Inflammatory macrophage (primary cell): ENCODE data around the gene DENND10.
A peak's percentile ranks its signal among the peaks of the same experiment; 100 is the strongest.
"Not testable (repeated sequence)": the region's sequence is repeated elsewhere in the genome, so short reads cannot be mapped to it uniquely, and the experiment has no call there.

Source experiments
- DNase-seq, 2 donors: peaks; one replicate each; pipeline ENCODE4 v3.0.0-alpha.2; 2020 to 2022

DENND10 gene

DNA sequence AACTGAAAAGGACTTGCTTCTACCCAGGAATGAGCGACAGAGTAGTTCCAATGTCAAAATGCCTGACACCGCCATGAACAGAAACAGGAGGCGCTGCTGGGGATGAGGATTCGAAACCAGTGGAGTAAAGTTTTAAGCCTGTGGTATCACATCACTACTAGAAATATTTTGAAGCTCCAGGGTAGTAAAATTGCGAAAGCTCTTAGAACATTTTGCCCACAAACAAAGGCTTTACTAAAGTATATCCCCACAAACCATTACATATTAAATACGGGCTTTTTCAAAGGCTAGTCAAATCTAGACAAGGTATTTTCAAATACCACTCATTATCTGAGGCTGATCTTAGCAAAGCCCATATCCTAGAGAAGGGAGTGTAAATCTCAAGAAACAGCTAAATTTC, 72.3 kb downstream of the DENND10 start:
- no peak for DNase-seq

GRCh38 chr10:119177708-119178371, 73.9 kb downstream of the DENND10 start:
- no peak for DNase-seq

DNA sequence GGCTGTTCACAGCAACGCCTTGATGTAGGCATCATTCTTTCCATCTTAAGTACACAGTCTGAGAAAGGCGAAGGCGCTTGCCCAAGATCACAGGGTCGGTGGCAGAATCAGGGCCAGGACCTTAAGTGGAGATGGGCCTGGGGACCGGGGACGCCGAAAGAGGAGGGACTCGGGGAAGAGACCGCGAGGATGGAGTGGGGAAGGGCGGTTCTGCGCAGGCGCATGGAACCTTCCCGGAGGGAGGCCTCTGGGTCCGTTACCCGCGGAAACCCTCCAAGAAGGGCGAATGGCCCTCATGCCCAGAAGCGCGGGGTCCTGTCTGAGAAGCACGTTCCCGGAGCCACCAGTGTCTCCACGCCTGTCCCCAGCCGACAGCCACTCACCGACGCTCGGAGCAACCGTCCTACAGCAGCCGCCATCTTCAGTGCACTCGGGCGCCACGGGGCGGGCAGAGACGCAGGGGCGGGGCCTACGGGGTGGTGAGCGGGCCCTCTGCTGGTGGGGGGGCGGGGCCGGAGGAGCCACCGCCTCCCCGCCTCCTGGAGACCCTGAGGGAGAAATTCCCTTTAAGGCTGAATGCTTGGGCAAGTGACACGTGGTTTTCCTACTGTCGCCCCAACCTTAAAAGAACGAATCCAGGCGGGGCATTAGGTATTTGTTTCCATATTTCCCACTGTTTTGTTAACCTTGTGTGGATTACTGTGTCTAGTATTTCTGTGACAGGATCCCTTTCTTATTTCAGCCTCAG, 74.6 kb downstream of the DENND10 start, which contains the start of gene PRDX3:
Gene PRDX3 (minus strand): TSS at position 441 of the 748 bp plus-strand sequence. CDS start 22 bp downstream, at position 419.
- peak; percentile 85 to 89 for DNase-seq

DNA sequence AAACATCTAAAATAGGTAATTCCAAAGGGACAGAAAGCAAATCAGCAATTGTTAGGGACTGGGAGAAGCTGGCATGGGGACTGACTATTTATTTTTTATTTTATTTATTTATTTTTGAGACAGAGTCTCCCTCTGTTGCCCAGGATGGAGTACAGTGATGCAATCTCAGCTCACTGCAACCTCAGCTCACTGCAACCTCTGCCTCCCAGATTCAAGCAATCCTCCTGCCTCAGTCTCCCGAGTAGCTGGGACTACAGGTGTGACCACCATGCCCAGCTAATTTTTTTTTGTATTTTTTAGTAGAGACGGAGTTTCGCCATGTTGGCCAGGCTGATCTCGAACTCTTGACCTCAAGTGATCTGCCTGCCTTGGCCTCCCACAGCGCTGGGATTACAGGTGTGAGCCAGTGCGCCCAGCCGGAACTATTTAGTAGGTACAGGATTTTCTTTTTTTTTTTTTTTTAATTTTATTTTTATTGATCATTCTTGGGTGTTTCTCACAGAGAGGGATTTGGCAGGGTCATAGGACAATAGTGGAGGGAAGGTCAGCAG, 77.0 kb downstream of the DENND10 start:
- not testable (repeated sequence) for DNase-seq

DNA sequence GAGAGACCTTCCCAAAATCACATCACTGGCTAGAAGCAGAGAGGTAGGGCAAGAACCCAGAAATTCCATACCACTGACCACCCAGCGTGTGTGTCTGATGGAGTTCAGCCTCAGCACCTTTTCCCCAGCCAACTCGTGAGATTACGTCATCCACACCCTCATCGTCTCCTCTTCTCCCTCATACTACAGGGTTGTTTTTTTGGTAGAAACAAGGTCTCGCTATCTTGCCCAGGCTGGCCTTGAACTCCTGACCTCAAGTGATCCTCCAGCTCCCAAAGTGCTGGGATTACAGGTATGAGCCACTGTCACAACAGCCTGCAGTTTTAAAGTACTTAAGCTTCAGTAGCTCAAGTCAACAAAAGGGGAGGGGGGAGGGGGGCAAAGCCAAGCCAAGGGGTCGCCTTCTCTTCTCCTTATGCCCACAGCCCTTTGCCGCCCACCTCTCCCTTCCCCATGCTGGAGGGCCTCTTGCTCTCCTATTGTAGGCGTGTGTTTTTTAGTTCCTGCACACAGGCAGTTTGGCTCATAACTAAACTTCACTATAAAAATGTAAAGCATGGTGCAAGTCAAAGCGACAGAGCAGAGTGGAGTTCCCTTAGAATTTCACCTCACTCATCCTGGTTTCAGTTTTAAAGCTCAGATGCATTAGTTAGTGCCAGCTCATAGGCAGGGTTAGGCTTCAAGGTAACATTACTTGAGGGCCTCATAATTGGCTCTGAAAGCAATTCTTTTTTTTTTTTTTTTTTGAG, 79.9 kb downstream of the DENND10 start:
- DNase-seq, result peak in 1 of 2 donors; percentile 21
